Suppressor macrophage treated with lipopolysaccharide for 1 hour (primary cell): ENCODE data around the gene KBTBD12.

Experiments
- DNase-seq, 3 donors: peaks; one replicate each; pipeline ENCODE4 v3.0.0-alpha.2; 2020 to 2022

The KBTBD12 gene

DNA sequence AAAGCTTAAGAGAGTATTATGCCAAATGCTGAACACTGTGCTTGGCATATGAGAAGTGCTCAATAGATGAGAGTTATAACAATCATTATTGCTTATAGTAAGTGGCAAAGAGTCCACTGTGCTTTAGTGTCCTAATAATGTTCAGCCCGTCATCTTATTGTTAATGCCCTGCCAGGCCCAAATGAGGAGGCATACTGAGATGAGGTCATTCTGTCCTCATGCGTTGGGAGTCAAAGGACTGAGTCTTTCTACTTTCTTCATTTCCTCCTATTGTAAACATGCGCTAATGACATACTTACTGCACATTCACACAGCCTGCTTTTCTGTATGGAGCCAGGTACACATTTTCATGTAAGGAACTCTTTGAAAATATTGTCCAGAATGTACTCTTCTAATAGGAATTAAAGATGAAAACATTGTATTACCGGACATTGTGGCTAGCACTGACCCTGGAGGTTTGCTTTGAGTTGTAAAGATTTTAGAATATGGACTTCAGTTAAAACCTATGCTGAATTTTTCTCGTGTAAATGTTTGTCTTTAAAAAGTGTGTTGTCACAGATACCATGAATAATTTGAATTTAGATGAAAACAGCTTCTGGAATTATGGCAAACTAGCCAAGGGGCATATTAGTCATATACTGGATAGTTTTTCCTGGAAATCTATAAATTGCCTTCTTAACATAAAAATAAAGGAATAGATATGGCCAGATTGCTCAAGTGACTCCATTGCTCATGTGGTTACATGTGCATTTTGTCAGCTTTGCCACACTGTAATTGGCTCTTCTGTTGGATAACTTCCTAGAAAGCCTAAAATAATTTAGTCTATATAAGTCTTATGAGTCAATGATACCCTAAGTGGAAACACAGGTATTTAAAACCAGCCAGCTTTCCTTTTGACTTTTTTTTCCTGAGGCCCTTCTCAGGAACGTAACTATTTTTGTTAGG is 38.3 kb downstream of the KBTBD12 start:
- DNase-seq, result peak in 1 of 3 donors; percentile 9

DNA sequence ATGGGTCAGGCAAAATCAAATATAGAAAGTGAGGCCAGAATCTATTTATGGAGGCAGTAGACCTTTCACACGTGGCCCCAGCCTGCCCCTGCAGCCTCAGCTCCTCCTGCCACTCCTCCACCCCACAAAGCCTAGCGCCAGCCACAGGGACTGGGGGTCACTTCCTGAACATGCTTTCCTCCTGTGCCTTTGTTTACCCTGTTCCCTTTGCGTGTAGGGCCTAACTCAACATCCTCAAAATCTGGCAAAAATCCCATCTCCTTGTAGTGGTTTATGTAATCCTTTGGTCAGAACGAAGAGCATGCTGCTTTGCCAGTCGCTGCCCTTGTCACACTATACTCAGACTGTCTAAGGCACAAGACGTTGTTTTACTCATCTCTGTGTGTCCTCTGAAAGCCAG is 39.6 kb downstream of the KBTBD12 start:
- no peak for DNase-seq

DNA sequence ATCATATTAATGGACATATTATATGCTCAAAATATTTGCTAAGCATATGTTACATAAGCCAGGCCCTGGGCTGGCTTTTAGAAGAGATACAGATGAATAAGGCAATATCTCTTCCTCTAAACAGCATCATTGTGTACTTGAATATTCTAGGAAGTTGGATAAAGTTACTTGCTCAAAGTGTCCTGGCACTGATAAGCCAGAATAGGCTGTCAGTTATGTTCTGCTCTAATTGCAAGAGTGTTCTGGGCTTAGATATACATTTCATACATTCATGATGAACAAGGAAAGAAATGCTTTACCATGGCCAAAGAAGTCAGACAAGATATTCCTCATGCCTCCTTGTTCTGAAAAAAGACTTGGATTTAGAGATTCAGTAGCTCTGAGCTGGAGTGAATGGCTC is 40.7 kb downstream of the KBTBD12 start:
- DNase-seq, result no peak

DNA sequence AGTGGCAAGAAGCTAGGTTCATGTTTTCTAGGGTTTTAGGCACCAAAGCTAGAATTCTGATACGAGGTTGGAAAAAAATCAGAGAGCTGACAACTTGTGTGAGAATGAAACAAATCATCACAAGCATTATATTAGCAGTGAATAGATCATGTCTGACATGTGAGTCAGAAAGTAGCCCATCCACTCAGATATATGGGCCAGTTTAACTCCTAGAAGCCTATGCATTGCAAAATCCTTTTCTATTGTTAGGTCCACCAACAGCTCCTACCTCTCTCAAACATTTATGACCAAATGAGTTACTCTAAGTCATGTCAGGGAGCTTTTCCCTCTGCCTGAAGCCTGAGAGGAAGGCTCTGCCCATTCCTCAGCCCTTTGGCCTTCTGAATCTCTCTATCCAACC is 44.0 kb downstream of the KBTBD12 start:
- no peak for DNase-seq

DNA sequence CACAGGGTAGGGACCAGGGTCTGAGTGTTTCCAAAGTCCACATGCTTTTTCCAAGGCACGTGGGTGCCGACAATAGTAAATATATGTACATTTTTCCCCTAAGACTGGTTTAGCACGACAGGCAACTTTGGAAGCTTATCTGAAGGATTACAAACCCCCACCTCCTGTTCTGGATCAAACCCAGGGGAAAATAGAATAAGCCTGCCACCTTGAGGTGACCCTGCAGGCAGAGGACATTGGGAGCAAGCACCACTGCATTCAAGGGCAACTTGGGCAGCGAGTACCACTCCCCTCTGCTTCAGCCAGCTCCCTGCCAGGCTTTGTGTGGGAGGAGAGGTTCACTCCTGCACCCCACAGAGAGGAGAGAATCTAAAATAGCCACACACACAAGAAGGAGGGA is 44.8 kb downstream of the KBTBD12 start:
- peak; percentile 37 to 54 (median 47) for DNase-seq

DNA sequence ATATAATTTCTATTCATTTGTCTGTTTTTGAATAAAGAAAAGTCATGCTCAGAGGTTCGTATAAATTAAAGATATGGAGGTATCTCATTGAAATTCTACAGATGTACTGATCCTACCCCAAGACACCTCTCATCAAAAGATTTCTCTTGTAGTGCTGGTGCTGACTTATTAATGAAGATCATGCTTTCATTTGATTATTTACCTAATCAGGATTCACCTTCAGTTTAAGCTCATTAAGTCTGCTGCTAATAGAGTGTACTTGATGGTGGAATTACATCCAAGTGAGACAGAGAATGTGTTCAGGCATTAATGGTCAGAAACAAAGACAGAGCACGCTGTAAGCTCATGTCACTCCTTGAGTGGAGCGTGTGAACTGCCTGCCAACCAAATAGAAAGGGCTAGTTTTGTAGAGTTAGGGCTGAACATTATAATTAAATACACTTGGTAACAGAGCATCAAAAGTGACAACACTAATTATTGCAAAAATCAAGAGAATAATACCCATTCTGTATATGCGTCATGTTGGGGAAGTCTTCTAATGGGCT is 45.5 kb downstream of the KBTBD12 start:
- DNase-seq, result no peak

DNA sequence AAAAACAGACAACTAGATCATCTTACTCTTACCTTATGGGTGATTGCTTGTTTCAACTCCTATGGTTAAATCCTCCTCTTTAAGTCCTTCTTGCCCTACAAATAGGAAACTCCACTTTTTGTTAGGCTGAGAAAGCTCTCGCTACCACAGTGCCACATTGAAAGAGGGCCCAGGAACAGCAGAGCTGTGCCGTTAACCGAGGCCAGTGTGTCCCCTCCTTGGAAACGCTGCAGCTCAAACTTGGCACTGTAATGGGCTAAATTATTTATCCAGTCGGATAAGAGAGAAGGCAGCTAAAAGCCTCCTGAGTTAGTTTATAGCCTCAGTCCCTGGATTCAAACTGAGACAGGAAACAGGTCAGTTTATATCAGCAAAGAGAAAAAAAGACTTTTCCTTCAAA is 46.1 kb downstream of the KBTBD12 start:
- no peak for DNase-seq

DNA sequence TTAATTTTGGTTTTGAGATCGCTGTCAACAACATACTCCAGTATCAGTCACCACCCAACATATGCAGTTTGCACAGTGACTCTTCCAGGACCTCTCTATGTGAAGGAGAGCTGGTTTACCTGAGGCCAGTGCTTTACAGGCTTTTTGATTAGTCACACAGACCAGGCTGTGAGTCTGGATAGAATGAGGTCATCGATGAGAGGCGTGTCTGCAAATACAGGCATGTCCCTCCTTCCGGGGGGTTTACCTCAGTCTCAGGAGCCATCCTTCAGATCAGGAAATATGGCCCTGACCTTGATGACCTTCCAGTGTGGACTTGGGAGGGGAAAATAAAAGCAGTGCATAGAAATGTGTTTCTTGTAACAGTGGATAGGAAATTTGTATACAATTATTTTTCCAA is 46.9 kb downstream of the KBTBD12 start:
- peak in 1 of 3 donors; percentile 26 for DNase-seq

DNA sequence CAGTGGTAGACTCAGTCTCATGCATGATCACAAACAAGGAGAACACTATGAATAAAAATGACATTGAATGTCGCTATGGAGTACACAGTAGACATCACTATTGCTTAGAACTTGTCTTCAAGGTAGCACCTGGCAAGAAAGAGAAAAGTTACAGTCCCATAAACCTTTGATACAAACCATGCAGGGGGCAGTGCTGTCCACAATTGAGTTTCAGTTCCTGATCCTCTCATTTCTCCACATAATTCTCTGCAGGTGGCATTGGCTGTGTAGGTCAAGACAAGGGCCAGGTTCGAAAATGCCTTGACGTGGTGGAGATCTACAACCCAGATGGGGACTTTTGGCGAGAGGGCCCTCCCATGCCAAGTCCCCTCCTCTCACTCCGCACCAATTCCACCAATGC is 47.9 kb downstream of the KBTBD12 start:
- DNase-seq, result no peak

DNA sequence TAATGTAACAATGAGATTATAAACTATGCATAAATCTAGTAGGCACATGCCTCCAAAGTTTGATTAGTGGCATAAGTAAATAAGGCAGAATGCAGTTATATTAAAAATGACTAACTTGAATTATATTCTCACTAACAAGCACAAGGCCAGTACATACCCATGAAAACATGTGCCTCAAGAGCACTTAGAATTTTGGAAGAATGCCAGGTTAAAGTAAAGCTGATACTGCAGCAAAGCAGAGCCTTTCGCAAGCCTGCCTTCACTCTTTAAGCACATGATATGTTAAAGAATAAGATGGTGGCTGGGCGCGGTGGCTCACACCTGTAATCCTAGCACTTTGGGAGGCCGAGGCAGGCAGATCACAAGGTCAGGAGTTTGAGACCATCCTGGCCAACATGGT is 49.0 kb downstream of the KBTBD12 start:
- no peak for DNase-seq

DNA sequence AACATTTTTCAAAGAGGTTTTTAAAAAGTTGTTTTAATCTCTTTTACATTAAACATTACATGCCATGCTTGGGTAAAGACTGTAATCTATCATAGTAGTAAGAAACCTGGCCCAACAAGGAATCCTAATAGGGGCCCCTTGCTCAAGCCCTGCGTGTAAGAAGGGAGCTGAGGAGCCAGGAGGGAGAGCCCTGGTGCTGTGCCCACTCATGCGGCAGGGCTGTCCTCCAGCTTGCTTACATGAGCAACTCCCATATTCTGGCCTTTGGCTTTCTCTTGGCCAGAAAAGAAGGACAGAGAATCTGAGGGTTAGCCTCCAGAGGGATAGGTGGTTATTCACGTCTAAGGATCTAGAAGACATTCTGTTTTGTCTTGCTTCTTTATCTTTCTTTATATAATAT is 49.8 kb downstream of the KBTBD12 start:
- no peak for DNase-seq

DNA sequence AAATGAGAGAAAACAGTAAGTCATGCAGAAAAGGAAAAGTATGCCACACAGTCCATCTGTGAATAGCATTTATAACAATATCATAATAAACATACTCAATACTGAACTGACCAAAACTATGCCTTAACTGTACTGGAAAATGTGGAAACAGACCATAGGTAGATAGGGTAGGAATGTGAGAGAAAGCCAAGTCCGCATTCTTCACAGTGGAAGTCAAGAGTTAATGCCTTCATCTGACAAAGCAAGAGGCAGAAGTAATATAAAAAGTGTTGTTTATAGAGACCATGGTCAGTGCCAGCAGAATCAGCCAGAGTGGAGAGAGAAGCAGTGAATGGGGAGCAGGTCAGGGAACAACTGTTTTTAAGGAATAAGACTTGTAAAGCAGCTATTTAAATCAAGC is 52.3 kb downstream of the KBTBD12 start:
- no peak for DNase-seq

DNA sequence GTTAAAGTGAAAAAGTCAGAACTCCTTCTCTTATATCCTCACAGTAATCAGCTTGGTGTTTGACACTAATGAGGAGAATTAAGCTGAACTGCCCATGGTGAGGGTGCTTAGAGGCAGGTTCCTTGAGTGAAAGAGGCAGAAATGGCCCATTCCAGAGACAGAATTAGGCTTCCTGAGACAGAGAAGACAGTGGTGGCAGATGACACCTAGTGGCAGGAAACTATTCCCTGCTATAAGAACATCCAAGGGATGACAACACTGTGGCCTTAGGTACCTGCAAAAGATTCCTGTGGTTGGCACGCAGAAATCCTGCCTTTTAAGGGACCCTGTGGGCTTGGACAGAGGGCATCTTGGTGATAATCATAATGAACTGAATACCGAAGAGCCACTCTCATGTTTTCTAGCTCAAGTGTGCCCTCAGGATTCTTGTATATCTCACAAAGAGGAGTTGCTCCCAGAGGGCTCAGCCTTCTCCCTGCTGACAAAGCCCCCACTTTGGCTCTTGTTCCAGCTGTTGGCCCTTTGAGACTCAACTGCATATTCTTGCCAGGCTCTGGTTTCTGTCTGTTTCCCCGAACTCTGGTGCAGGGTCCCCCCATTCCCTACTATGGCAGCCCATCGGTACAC is 56.0 kb downstream of the KBTBD12 start:
- peak; percentile 58 to 66 (median 62) for DNase-seq

DNA sequence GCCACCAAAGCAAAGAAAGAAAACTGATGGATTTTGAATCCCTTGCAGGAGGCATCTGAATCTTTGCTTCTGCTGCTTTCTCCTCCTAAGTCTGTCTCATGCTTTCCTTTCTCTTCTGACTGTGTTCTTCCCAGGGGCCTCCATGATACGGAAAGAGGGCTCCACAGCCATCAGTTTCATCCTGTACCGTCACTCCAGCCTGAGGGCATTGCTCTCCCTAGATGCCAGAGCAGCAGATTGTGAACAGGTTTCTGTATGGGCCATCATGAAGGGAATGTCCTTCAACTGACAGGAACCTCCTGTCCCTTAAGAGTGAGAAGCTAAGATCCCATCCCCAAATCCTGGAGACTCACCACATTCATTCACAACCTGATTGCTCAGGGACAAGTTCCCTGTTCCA is 59.2 kb downstream of the KBTBD12 start:
- no peak for DNase-seq

DNA sequence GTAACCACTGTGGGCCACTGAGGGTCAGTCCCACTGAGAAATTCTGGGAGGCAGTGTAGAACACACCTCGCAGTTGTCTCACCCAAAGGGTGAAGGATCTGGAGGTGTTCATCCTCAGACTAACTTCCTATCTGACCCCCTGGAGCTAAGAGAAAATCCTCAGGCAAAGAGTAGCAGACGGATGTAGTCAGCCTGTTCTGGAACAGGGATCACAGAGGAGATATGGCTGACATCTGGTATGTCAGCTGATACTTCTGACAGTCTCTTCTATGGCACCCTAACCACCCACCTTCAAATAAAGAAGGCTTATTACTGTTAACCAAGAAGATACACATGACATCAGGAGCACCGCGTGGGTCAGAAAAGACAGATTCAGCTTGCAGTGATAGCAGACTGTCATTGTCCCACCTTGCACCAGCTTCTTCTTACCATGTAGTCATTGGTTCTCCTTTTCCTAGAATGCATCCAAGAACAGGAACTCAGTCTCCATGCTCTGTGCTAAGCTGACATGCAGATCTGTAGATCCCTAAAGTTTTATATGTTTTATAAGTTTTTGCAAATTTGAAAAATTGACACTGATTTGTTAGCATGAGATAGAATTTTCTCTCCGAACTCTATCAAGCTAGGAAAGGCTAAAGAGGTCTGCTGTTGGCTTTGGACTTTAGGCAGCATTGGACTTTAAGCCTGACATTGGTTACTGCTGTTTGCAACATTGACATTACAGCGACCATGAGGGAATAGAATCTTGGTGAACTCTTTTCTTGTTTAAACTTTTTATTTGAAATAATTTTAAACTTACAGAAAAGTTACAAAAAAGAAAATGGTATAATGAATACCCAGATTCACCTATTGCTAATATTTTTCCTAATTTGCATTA is 60.4 kb downstream of the KBTBD12 start:
- peak; percentile 25 to 37 (median 28) for DNase-seq

DNA sequence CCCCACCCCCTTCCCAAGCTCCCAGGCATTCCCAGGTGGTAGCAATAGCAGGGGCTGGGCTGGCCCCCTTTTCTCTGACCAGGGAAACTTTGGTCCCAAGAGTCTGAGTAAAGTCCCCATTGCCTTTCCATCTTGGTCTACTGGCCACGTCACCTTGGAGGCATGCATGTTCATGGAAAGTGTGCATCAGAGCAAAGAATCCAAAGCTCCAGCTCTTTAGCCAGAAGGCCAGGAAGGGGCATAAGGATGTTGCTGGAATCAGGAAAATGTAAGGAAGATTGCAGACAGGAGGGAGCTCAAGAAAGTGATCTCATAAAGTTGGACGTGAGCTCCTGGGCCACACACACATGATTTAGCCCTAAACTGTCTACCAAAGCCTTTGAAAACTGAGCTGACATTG is 63.6 kb downstream of the KBTBD12 start:
- no peak for DNase-seq

DNA sequence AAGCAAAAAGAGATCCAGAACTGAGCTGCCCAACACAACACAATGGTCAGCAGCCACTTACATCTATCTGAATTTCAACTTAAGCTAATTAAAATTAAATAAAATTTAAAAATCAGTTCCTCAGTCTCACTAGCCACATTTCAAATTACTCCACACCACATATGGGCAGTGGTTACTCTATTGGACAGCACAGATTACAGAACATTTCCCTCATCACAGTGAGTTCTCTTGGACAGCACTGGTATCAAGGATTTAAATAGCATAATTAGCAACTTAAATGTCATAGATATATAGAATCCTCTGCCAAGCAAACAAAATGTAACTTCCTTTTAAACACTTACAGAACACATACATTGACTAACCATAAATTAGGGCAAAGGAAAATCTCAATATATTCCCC is 64.4 kb downstream of the KBTBD12 start:
- no peak for DNase-seq

DNA sequence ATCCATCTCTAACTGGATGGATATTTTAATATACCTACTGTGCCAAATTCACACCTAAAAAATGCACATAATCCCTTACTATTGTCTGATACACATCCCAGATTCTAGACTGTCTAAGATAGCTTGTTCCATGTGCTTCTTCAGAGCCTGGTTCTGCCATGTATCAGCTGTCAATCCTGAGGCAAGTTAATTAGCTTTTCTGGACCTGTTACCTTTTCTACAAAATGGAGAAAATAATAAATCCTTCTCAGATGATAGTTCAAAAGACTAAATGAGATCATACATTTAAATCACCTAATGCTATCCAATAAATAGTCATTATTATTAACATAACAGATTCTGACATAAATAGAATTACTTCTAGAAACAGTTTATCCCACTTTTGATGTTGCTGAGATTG is 66.1 kb downstream of the KBTBD12 start:
- no peak for DNase-seq

DNA sequence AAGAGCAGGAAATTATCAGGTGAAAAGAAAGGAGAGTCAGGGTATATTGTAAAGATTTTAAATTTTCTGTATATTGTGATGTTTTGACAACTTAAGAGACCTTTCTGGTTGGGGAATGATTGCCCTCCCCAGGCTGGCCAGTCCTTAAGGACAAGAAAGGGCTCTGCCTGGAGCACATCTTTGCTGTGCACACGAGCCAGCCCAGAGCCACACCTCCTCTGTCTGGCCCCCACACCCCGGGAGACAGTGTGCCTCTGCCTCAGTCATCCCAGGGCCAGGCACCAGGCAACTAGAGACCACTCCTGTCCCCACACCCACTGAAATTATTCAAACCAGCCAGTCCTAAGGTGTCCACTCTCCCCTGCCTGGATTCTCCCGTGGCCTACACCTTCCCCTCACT is 67.1 kb downstream of the KBTBD12 start:
- DNase-seq, result no peak

DNA sequence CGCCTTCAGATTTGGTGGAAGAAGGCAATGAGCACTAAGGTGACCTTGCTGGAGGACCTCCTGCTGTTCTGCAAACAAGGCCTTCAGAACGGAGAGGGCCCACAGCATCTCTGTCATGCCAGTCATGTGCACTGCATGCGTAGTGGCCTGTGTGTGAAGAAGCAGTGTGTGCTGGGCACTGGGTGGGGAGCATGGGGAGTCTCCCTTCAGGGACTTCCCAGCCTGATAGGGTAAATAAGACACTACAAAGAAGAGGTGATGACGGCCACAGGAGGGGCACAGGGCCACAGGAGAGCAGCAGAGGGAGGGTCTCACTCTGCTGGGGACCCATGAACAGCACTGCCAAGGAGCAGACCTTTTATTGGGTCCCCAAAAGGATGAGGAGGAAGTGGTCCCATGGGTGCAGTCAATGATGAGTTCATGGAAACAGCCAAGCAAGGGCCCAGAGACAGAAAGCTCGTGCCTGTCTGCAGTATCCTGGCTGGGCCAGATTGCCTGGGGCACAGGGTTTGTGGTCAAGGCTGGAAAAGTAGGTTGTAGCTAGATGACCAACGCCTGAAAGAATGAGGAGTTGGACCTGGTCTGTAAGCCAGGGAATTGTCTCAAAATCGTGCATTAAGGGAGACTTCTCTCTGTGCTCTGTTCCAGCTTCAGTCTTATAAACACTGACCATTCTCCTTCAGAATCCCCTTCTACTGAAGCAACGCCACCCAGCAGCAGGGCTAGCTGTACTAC is 69.4 kb downstream of the KBTBD12 start:
- DNase-seq, result no peak

DNA sequence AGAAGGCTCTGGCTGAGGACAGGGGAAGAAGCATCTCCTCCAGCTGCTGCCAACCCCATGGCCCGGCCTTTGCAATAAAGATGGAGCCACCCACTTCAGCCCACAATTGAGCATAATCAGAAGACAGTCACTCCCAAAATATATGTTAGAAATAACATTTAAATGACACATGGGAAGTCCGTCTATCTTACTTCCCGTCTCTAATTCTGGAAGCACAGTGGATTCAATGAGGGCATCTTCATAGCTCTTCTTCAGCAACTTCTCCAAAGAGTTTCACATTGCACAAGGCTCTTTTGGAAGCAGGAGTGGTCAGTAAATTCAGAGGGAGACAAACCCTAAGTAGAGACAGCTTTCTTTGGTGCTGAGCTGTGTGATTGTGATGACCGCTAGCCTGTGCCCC is 70.2 kb downstream of the KBTBD12 start:
- DNase-seq, result peak in 2 of 3 donors; percentile 12 to 41

DNA sequence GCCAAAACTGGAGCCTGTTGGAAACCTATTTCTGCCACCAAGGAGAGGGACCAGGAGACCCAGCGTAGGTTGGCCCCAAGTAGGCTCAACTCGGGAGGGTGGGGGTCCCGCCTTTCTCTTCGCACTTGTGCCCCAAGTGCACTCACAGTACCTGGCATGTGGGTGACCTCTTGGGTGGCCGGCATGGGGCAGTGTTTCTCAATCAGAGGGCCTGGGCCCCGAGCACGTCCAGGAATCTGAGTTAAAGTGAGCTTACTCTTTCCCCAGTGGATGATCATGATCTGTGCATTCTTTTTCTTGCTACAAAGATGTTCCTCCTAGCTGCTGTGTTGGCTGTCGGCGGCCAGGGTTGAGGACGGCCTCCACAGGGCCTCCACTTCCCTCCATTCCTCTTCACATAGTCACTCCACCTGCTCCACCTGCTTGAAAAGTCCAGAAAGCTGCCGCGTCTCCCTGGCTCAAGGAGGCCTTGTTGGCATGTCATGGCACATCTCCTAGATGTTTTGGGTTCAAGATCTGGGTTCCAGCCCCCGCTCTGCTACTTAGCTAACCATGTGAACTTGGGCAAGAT is 70.7 kb downstream of the KBTBD12 start:
- no peak for DNase-seq
